ENCODE results near the gene NUP153. TPM values are rescaled to one million over a fixed set of nuclear protein-coding genes. Genes with fewer than 3 reads are reported as not detected.
"Not testable (repeated sequence)": the region's sequence is repeated elsewhere in the genome, so short reads cannot be mapped to it uniquely, and the experiment has no call there.

The NUP153 gene
- polyA plus RNA-seq, 3 donors: 5.8 to 21.5 (median 11.1) TPM

DNA sequence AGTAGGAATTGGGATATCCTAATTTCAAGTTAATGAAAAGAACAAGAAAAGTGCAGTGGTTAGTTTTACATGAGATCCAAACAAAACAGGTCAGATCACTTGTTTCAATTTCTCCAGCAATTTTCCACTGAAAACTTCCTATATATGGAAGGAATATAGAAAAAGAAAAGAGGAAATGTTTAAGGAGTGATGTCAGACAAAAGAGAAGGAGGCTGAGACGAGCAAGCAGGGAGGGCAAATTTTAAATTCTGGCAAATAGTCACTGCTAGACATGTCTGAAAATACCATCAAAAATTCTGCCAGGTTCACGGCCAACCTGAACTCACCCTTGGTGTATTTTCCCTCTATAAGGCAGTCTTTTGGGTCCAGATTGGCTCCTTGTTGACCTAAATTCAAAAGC is 9.5 kb upstream of the NUP153 start:
- WGBS, 3 donors: 49 to 64% (median 50%) methylated on average over 2 of the region's 2 CpGs
- no peak overlapping the region for H3K27ac ChIP-seq (ENCODE audit: low read depth, low read length)

DNA sequence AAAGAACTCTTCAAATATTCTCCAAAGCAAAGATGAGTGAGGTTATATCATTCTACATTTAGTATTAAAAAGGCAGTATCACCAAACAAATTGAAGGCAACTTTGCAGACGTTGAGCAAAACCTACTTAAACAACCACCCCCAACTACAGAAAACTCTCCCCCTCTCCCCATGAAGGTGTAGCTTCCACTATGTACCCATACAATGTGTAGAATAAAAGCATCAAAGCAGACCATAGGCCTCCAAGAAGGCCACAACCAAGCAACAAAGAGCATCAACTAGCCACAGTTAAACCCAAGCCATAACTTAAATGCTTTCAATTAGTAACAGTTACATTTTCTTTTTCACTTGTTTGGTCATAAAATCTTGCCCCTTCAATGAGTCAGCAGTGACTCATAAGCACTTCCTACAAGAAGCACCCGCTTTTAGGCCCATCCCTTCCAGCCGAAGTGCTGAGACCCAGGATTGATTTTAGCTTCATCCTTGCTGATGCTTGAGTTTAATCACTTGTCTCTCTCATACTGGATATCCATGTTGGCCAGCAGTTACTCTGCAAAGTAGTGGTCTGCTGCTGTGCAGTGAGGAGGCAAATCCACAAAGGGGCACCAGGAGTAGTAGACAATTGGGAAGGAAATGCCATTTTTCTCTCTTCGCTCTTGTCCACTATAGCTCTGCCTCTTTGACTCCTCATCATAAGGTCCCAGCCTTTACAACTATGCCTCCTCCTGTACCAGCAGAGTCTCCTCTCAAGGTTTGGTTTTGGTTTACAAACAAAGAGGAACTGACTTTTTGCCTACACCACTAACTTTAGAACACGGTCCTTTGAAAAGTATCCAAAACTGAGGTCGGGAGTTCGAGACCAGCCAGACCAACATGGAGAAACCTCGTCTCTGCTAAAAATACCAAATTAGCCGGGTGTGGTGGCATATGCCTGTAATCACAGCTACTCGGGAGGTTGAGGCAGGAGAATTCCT is 8.4 kb upstream of the NUP153 start:
- no peak overlapping the region for H3K27ac ChIP-seq (ENCODE audit: low read depth, low read length)

GRCh38 chr6:17714177-17714576 is 7.5 kb upstream of the NUP153 start:
- H3K27ac ChIP-seq (ENCODE audit: low read depth, low read length): no peak overlapping the region

More for the DNA sequence above, 8.4 kb upstream of the NUP153 start:
- 62 to 77% (median 64%) methylated on average over 10 of the region's 10 CpGs for WGBS, 3 donors

- H3K27ac ChIP-seq (ENCODE audit: low read depth, low read length): no peak overlapping the region
- WGBS, 3 donors: 33 to 48% (median 35%) methylated on average over 1 of the region's 1 CpG
Observed at GRCh38 chr6:17712576-17712975, 5.9 kb upstream of the NUP153 start.

DNA sequence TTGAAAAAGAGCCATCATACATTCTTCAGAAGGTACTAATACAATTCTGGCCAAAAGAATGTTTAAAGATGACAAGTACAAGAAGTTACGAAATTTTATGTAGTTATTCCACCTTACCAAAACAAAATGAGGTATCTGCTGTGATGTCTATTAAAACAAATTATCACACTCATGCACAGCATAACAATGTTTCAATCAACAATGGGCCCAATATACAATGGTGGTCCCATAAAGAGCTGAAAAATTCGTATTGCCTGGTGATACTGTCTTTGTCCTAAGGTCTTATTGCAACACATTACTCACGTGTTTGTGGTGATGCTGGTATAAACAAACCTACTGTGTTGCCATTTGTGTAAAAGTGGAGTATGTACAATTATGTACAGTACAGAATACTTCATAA is 3.6 kb upstream of the NUP153 start:
- 70 to 73% (median 70%) methylated on average over 3 of the region's 3 CpGs for WGBS, 3 donors
- H3K27ac ChIP-seq (ENCODE audit: low read depth, low read length): no peak overlapping the region

DNA sequence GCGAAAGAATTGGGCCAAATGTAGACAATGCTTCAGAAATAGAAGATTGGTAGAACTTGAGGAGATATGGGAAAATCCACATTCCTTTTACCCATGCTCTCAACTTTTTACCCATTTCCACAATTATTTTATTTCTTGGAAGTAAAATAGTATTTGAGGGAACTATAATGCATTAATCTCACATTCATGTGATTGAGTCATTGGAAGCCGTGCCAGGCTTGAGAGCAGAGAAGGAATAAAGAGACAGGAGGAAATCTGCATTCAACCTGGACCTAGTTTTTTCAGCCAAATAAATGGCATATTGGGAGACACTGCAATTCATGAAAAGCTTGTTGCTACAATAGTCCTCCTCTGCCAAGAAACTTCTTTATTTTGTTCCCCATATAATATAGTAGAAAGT is 2.8 kb upstream of the NUP153 start:
- 92 to 95% (median 95%) methylated on average over 2 of the region's 2 CpGs for WGBS, 3 donors
- H3K27ac ChIP-seq (ENCODE audit: low read depth, low read length): no peak overlapping the region

- not testable (repeated sequence) for H3K27ac ChIP-seq (ENCODE audit: low read depth, low read length)
- 89% methylated on average over 11 to 12 of the region's 12 CpGs for WGBS, 3 donors
Observed at GRCh38 chr6:17708035-17708434, 1.3 kb upstream of the NUP153 start.

GRCh38 chr6:17707371-17707651 is 586 bp upstream of the NUP153 start:
- H3K27ac ChIP-seq (ENCODE audit: low read depth, low read length): no peak overlapping the region
- WGBS, 3 donors: 31 to 42% (median 34%) methylated on average over 5 of the region's 5 CpGs

DNA sequence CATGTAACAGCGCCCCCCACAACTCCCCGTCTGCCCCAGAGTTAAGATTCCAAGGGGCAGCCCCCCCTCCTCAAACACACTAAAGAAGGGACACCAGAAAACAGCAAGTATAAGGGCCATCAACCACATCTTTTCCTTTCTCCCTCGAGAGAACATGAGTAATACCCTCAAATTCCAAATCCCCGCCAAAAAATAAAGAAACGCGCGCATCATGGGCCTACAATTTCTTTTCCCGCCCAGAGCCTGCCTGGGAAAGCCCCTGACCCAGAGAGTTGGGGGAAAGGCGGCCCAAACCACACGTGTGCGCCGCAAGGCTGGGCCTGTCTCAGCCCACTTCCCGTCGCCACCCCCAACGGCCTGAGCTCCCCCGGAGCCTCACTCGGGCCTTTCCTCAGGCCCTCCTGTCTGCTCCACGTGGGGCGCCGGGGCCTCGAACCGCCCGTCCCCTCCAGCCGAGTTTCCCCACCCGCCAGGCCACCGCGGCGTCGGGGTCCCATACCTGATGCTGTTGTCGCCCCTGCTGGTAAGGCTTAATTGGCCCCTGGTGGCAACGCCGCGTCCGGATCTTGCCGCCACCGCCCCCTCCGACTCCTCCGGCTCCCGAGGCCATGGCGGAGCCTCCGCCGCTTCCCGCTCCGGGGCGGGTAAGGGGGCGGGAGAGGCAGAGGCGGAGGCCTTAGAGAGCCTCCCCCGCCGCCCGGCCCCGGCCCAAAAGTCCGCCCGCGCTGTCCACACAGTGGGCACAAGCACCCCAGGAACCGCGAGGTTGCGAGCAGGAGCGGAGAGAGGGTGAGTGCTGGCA is 746 bp downstream of the NUP153 start:
- peak overlapping the region; percentile 93 for H3K27ac ChIP-seq (ENCODE audit: low read depth, low read length)
- WGBS, 3 donors: 0 to 1% (median 1%) methylated on average over 37 to 58 of the region's 58 CpGs

DNA sequence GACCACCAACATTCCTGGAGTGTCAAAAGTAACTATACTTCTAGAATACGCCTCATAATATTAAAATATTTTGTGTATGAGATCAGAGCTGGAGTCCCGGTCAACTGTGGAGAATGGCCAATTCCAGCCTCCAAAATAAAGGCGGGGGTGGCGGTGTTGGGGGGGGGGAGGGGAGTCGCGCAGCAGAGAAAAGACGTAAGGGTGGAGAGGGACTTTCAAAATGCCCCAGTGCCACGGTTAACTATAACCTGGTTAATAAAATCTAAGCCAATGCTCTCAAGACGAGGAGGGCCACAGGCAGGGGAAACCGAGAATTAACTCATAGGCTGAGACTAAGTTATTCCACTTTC is 1.3 kb downstream of the NUP153 start:
- peak overlapping the region; percentile 93 for H3K27ac ChIP-seq (ENCODE audit: low read depth, low read length)
- WGBS, 3 donors: 0% methylated on average over 10 of the region's 10 CpGs

DNA sequence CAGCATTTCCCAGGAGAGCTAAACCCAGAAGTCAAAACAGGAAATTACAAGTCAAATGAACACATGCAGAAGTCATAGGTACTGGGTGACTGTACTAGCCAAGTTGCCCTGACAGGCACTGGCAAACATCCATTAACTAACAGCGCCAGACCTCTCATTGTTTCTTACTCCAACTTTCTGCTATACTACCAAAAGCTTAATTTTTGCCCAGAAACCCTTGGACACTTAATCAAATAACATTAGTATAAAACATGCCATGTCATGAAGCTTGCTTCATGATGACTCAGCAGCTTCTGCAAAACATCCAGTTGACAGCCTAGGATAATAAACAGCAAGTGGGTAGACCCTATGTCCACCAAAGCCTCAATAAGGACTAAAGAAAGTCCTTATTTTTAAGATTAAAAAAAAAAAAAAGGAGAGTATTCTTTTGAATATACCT is 3.5 kb downstream of the NUP153 start:
- 6 to 19% (median 10%) methylated on average over 1 of the region's 1 CpG for WGBS, 3 donors
- no peak overlapping the region for H3K27ac ChIP-seq (ENCODE audit: low read depth, low read length)

DNA sequence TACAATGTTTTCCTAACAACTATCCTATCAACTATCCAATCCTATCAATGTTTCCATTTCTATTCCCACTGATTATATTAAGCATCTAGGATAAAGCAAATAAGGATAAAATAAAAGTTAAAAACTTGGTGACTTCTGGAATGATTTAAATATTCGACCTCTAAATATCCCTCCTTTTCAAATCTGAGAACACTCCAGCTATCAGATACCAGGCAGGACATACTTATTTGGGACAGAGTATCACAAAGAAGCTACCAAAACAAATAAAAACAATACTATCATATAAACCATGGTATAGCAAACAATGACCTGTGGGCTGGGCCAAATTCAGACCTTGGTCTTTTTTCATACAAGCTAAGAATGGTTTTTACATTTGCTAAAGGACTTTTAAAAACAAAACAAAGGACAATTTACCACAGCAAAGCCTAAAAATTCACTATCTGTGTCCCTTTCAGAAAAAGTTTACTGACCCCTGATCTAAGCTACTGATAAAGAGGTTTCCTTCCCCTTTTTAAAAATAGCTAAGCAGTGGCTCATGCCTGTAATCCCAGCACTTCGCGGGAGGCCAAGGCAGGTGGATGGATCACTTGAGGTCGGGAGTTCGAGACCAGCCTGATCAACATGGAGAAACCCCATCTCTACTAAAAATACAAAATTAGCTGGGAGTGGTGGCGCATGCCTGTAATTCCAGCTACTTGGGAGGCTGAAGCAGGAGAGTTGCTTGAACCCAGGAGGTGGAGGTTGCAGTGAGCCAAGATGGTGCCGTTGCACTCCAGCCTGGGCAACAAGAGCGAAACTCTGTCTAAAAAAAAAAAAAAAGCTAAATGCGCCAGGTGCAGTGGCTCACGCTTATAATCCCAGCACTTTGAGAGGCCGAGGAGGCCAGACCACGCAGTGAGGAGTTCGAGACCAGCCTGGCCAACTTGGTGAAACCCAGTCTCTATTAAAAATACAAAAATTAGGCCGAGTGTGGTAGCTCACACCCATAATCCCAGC is 6.0 kb downstream of the NUP153 start:
- no peak overlapping the region for H3K27ac ChIP-seq (ENCODE audit: low read depth, low read length)
- WGBS, 3 donors: 77 to 89% (median 78%) methylated on average over 14 of the region's 14 CpGs

DNA sequence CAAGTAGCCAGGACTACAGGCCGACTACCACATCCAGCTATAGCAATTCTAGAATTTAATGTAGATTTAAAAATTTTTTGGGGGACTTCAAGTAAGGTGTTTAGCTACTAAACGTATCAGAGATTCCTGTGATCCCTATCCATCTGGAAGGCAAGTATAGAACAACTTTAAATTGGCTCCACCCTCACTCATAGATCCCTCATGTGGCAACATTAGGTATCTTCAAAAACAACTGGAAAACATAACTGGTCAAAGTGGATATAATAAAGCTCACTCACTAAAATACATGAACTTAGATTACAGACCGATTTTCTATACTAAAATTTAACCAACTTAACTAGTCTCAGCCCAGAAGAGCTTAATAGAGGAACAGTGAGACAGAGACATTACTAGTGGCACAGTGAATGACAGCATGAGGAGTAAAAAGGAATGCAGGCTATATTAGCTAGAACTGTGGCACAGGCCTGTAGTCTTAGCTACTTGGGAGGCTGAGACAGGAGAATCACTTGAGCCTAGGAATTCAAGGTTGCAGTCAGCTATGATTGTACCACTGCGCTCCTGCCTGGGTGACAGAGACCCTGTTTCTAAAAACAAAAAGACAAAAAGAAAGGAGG is 14.7 kb downstream of the NUP153 start:
- WGBS, 3 donors: 94 to 96% (median 96%) methylated on average over 4 of the region's 4 CpGs

GRCh38 chr6:17688481-17688880 is 18.2 kb downstream of the NUP153 start:
- WGBS, 3 donors: 94 to 98% (median 95%) methylated on average over 2 of the region's 2 CpGs
- no peak overlapping the region for H3K27ac ChIP-seq (ENCODE audit: low read depth, low read length)

More for the DNA sequence above, 14.7 kb downstream of the NUP153 start:
- H3K27ac ChIP-seq (ENCODE audit: low read depth, low read length): no peak overlapping the region

DNA sequence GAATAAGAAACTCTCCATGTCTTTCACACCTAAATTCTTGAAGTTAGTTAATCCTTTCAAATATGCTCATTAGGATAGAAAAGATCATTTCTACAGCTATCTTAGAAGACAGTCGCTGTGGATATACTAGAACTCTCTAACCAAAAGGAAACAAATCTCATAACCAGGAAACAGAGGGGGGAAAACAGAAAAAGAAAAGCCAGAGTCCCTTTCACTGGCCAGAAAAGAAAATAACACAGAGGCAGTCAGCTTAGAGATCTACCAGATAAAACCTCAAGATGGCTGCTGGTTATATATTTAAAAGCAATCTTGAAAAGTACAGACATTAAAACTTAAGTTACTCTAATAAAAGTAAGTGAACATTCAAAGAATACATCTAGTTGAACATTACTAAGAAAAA is 19.6 kb downstream of the NUP153 start:
- 57 to 82% (median 65%) methylated on average over 1 of the region's 1 CpG for WGBS, 3 donors
- H3K27ac ChIP-seq (ENCODE audit: low read depth, low read length): no peak overlapping the region

DNA sequence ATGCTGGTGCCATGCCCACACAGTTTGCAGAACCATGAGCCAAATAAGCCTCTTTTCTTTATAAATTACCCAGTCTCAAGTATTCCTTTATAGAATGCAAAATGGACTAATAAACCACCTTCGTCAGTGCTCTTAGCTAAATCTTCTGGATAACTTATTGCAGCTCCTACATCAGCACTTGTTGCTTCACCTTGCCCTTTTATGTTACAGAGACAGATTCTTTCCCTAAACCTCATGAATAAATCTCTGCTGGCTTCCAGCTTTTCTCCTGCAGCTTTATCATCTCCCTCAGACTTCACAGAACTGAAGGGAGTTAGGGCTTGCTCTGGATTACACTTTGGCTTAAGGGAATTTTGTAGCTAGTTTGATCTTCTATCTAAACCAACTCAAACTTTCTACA is 22.6 kb downstream of the NUP153 start:
- 98 to 100% (median 100%) methylated on average over 1 of the region's 1 CpG for WGBS, 3 donors
- H3K27ac ChIP-seq (ENCODE audit: low read depth, low read length): no peak overlapping the region

GRCh38 chr6:17683428-17683827 is 23.3 kb downstream of the NUP153 start:
- no peak overlapping the region for H3K27ac ChIP-seq (ENCODE audit: low read depth, low read length)
- WGBS, 3 donors: 90 to 98% (median 96%) methylated on average over 2 of the region's 2 CpGs

GRCh38 chr6:17679726-17680125 is 27.0 kb downstream of the NUP153 start:
- WGBS, 3 donors: 76 to 92% (median 91%) methylated on average over 8 of the region's 8 CpGs
- H3K27ac ChIP-seq (ENCODE audit: low read depth, low read length): no peak overlapping the region
